ENCODE data around the gene FAM110D.

FAM110D gene

DNA sequence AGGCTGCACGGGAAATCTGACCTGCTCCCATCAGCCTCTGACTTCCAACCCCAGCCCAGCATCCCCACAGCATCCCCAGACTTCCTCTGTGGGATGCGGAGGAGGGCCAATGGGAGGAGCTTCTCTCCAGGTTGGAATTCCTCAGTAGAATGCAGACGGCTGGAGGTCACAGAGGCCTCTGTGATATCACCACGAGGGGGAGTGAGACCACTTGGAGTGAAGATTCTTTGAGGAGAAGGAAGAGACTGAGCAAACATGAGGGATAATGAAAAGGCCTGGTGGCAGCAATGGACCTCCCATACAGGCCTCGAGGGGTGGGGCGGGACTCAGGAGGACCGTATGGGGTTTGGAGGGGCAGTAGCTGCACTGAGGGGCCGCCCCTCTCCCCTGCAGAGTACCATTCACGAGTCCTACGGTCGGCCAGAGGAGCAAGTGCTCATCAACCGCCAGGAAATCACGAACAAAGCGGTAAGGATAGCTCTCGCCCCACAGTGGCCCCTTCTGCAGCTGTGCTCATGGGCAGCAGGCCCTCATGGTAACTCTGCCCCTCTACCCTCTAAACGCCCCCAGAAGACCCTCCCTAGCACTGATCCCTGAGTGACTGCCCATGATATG, 31.6 kb downstream of the FAM110D start, which contains the start of gene CATSPER4:
Gene CATSPER4 (plus strand): TSS at position 230 of the 615 bp plus-strand sequence. CDS start 26 bp downstream, at position 256.
- no peak for DNase-seq

DNA sequence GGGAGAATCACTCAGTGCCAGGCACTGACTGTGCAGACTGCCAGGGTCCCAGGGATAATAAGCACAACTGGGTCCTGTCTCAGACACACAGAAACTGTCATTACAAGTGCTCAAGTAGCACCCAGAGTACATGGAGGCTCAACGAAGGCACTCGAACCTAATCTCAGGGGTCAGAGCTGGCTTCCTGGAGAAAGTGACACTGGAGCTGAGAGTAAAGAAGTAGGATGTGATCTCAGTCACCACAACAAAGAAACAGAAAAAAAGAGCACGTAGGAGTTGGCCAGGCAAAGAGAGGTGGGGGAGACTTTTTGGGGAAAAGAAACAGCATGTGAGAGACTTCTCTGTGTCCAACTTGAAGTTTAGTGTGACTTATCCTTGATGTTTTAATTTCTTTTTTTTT, 32.9 kb downstream of the FAM110D start:
- no peak for DNase-seq

DNA sequence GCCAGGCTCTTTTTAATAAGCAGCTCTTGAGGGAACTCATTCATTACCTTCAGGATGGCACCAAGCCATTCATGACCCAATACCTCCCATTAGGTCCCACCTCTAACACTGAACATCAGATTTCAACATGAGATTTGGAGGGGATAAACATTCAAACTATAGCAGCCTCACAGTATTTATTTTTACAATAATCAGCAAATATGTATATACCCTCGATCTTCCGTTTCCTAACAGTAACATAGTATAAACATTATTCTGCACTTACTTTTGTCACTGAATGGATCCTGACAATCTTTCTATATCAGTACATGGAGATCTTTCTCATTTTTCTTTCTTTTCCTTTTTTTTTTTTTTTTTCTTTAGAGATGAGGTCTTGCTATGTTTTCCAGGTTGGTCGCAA, 36.9 kb downstream of the FAM110D start:
- no peak for DNase-seq

DNA sequence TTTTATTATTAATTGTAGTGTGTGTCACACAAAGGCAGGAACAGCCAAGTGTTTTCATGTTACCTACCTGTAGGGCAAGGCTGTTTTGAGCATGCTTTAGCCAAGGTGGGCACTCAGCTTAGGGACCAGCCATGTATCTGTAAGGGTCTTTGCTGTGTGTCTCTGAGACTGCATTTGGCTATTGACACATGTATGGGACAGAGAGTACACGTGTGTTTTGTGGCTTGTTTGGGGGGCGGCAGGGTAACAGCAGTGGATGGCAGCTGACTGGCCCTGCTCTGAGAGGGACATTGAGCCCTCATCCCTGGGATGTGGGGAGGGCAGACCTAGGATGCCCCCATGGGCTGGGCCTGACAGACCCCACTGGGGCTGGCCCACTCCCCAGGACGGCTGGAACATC, 38.4 kb downstream of the FAM110D start:
- no peak for DNase-seq

DNA sequence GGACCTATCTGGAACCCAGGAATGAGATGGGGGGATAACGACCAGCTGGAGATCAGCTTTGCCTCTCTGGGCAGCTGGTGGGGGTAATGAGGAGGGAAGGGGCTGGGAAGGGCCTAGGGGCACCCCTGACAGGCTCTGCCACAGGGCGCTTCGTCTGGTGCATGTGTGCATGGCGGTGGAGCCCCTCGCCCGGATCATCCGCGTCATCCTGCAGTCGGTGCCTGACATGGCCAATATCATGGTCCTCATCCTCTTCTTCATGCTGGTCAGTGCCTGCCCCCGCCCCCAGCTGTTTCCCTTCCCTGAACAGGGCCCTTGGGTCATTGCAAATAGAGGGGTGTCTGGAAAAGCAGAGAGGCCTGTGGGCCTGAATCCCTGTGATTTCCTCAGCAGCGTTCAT, 38.9 kb downstream of the FAM110D start:
- DNase-seq, result no peak

DNA sequence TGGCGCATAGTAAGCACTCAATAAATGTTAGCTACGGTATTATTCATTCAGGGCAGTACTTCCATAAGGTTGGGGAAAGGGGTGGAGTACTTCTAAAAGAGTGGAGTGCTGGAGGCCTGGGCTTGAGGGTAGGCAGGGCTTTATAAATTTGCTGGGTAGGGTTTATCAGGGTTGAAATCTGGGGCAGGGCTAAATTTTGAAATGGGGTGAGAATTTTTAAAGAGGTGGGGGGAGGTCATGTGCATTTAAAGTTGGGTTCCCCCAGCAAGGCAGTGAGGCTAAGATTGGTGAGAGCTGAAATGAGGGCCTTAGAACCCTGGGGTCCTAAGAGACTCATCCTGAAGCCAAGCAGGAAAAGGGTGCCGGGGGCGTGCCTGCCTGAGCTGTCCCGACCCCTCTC, 41.5 kb downstream of the FAM110D start:
- DNase-seq, result no peak

DNA sequence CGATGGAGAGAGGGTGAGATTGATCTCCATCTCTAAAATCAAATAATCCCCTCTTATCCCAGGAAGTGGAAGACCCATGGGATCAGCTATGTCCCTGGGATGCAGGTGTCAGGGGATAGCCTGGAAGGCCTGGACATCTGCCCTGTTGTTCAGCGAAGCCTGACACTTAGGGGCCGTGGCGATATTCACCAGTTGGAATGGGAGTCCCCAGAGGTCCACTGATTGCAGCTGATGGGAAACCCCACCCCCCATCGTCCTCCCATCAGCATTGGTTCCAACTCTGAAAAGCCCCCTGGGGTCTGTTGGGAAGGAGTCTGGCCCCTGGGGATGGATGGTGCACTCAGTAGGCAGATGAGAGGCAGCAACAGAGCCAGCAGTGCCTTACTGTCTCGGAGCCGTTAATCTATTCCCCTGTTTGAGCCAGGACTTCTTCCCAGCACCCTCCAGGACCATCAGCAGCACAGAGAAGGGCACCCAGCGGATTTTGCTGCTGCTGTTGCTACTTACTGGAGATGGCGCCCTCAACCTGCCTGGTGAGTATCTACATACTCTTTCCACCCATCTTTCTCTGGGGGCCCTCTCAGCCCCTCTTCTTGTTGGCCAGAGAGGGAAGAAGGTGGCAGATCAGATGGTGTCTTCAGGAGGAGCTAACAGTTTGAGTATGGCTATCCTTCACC, 44.9 kb downstream of the FAM110D start:
- no peak for DNase-seq

DNA sequence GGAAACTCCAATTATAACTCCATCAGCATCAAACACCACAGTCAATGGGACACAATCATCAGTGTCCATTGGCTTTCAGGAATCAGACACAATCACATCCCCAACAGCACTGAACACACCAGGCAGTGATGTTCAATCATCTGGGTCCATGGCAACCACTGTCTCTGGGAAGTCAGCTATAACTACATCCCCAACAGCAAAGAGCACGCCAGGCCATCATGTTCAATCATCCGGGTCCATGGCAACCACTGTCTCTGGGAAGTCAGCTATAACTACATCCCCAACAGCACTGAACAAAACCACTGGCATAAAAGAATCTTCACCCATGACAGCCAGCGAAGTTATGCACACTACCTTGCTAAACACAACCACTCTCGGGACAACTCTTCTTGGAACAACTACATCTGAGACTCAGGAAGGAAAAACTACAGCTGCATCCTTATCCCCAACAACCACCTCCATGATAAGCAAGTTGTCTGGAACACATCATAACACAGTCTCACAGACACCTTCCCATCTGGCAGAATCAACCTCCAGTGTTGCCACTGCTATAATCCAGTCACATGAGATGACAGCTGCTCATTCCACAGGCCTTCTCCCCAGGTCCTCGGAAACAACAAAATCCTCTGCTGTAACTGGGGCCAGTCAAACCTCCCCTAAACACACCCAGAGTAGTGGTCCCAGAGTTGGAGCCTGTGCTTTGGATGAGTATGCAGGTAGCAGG, 51.4 kb downstream of the FAM110D start:
- no peak for DNase-seq

DNA sequence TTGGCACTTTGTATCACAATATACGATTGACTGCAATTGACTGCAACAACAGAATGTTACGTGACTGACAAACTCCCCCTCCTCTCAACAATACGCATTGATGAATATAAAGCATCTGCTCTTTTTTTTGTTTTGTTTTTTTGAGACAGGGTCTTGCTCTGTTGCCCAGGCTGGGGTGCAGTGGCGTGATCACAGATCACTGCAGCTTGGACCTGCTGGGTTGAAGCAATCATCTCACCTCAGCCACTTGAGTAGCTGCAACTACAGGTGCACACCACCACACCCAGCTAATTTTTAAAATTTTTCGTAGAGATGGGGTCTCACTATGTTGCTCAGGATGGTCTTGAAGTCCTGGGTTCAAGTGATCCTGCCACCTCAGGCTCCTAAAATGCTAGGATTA, 53.8 kb downstream of the FAM110D start:
- no peak for DNase-seq

DNA sequence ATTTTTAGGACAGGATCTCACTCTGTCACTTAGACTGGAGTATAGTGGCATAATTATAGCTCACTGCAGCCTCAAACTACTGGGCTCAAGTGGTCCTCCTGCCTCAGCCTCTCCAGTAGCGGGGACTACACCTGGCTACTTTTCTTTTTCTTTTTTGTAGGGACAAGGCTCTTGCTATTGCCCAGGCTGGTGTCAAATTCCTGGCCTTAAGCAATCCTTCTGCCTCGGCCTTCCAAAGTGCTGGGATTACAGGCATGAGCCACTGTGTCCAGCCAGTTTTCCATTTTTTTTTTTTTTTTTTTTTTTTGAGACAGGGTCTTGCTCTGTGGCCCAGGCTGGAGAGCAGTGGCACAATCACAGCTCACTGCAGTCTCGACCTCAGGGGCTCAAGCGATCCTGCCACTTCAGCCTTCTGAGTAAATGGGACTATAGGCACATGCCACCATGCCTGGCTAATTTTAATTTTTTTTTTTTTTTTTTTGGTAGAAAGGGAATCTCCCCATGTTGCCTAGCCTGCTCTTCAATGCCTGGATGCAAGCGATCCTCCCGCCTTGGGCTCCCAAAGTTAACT, 54.5 kb downstream of the FAM110D start:
- DNase-seq, result no peak
